Endodermal cell (in vitro differentiated cells): Measurements from ENCODE around the gene KRABD2.

Experiments
- DNase-seq: peaks from one replicate; pipeline ENCODE4 v3.0.0-alpha.2; 2017
- H3K27ac ChIP-seq: 2 replicates; pipeline ENCODE4 v1.5.1; 2013; ENCODE audit warnings: mild to moderate bottlenecking, low read depth, low read length, moderate library complexity
- H3K27me3 ChIP-seq: 2 replicates; pipeline ENCODE4 v1.6.1; 2013; ENCODE audit warnings: mild to moderate bottlenecking, low read length, moderate library complexity; ENCODE audit not compliant: insufficient read depth, control insufficient read depth, poor library complexity, severe bottlenecking
- H3K36me3 ChIP-seq: 2 replicates; pipeline ENCODE4 v1.7.0; 2013; ENCODE audit warnings: mild to moderate bottlenecking, low read length, moderate library complexity; ENCODE audit not compliant: control insufficient read depth, insufficient read depth
- H3K4me1 ChIP-seq: one replicate; pipeline ENCODE4 v1.7.0; 2013; ENCODE audit warnings: low read length; ENCODE audit not compliant: control insufficient read depth, insufficient read depth
- H3K4me3 ChIP-seq: 2 replicates; pipeline ENCODE4 v1.5.1; 2013; ENCODE audit warnings: mild to moderate bottlenecking, low read length, moderate library complexity
- H3K9ac ChIP-seq: 2 replicates; pipeline ENCODE4 v1.6.1; 2013; ENCODE audit warnings: mild to moderate bottlenecking, low read length, moderate library complexity; ENCODE audit not compliant: poor library complexity, severe bottlenecking; ENCODE audit errors: extremely low read depth
- H3K9me3 ChIP-seq: 2 replicates; pipeline ENCODE4 v1.6.1; 2013; ENCODE audit warnings: mild to moderate bottlenecking, low read length, moderate library complexity; ENCODE audit not compliant: control insufficient read depth
- H3K27ac Mint-ChIP-seq: 2 replicates; pipeline ENCODE4 v1.8.0; 2020; ENCODE audit warnings: mixed read lengths
- H3K27me3 Mint-ChIP-seq: 2 replicates; pipeline ENCODE4 v1.8.0; 2021; ENCODE audit warnings: mild to moderate bottlenecking, mixed read lengths; ENCODE audit not compliant: insufficient read depth
- H3K36me3 Mint-ChIP-seq: 2 replicates; pipeline ENCODE4 v1.8.0; 2020; ENCODE audit warnings: low read depth, mixed read lengths
- H3K4me1 Mint-ChIP-seq: 2 replicates; pipeline ENCODE4 v1.8.0; 2020; ENCODE audit warnings: mixed read lengths
- H3K4me3 Mint-ChIP-seq: 2 replicates; pipeline ENCODE4 v1.8.0; 2020; ENCODE audit warnings: mild to moderate bottlenecking, moderate library complexity, mixed read lengths
- H3K9me3 Mint-ChIP-seq: 2 replicates; pipeline ENCODE4 v1.8.0; 2020; ENCODE audit warnings: mild to moderate bottlenecking, mixed read lengths
- WGBS, 2 experiments: methylation state at CpG; one replicate each; pipeline versions ENCODE4 v1.1.5 to v1.1.7; 2013; ENCODE audit warnings: missing lambda C conversion rate in 2 of 2, mixed read lengths in 1 of 2; ENCODE audit not compliant: insufficient coverage in 1 of 2, insufficient read length in 1 of 2; 5-methylcytosine and 5-hydroxymethylcytosine counted together
- TF ChIP-seq, protein P1 (sequence below): fragments of 200-600 bp; sonication (generic); conservative IDR thresholded peaks from 2 replicates; pipeline ENCODE4 v1.5.0; 2021; ENCODE audit warnings: antibody characterized with exemption, mild to moderate bottlenecking

The KRABD2 gene

DNA sequence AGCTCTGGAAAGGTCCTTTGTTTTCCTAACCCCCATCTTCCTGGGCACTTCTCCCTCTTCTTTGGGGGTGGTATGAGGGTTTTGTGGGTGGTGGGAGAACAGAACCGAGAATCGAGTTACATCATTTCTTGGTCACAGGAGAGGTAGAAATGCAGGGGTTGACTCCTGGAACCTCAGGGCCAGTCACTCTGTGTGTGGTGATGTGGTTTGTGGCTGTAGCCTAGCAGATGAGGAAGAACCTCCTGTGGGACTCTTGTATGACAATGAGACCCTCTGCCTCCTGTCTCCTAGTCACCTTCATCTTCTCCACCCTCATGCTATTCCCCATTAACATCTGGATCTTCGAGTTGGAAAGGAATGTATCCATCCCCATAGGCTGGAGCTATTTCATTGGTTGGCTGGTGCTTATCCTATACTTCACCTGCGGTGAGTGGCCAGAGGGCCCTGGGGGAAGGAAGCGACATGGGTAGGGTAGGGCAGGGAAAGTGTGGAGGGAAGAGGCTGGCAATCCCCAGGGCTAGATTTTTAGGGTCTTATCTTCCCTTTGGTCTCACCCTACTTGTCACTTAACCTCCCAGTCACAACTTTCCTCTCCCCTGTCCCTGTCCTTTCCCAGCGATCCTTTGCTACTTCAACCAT, 31.3 kb downstream of the KRABD2 start:
- Histone ChIP-seq H3K36me3 (no peaks in the 10 kb centered on the region), H3K9ac (no peak overlapping the region), H3K9me3 (no peaks in the 10 kb centered on the region), H3K27ac (no peak overlapping the region), H3K4me1 (peaks cover 6% of the 10 kb centered on the region), H3K4me3 (no peak overlapping the region), H3K27me3 (no peaks in the 10 kb centered on the region)
- no peak for DNase-seq
- TF ChIP-seq, protein P1, sequence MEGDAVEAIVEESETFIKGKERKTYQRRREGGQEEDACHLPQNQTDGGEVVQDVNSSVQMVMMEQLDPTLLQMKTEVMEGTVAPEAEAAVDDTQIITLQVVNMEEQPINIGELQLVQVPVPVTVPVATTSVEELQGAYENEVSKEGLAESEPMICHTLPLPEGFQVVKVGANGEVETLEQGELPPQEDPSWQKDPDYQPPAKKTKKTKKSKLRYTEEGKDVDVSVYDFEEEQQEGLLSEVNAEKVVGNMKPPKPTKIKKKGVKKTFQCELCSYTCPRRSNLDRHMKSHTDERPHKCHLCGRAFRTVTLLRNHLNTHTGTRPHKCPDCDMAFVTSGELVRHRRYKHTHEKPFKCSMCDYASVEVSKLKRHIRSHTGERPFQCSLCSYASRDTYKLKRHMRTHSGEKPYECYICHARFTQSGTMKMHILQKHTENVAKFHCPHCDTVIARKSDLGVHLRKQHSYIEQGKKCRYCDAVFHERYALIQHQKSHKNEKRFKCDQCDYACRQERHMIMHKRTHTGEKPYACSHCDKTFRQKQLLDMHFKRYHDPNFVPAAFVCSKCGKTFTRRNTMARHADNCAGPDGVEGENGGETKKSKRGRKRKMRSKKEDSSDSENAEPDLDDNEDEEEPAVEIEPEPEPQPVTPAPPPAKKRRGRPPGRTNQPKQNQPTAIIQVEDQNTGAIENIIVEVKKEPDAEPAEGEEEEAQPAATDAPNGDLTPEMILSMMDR: no peak
- Mint-ChIP-seq H3K4me1 (peaks cover 25% of the 10 kb centered on the region), H3K9me3 (no peaks in the 10 kb centered on the region), H3K4me3 (no peak overlapping the region), H3K27me3 (no peaks in the 10 kb centered on the region), H3K36me3 (no peaks in the 10 kb centered on the region), H3K27ac (no peak overlapping the region)
- 91 to 100% methylated on average over 1 to 6 of the region's 6 CpGs for WGBS, 2 experiments

DNA sequence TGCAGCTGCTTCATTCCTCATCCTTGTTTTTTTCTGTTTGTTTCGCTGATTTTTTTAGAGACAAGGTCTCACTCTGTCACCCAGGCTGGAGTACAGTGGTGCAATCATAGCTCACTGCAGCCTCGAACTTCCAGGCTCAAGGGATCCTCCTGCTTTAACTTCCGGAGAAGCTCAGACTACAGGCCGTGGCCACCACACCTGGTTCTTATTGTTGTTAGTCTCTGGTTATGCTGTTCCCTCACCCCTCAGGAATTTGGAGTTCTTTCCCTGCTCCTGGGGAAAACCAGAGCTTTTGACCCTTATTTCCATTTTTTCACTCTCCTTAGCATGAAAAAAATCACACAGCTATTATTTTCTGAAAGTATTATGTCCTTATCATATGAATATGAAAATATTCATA, 35.0 kb downstream of the KRABD2 start:
- TF ChIP-seq, protein P1: no peak
- H3K36me3 ChIP-seq: no peaks in the 10 kb centered on the region
- H3K9me3 ChIP-seq: no peaks in the 10 kb centered on the region
- H3K36me3 Mint-ChIP-seq: no peaks in the 10 kb centered on the region
- no peaks in the 10 kb centered on the region for H3K27me3 Mint-ChIP-seq
- H3K27ac Mint-ChIP-seq: peak overlapping the region; percentile 77
- WGBS, 2 experiments: 70 to 71% methylated on average over 1 to 4 of the region's 4 CpGs
- no peak overlapping the region for H3K9ac ChIP-seq
- no peaks in the 10 kb centered on the region for H3K9me3 Mint-ChIP-seq
- no peak overlapping the region for H3K4me3 Mint-ChIP-seq
- H3K27me3 ChIP-seq: no peaks in the 10 kb centered on the region
- peak; percentile 85 for DNase-seq
- H3K4me1 ChIP-seq: peaks cover 17% of the 10 kb centered on the region
- no peak overlapping the region for H3K27ac ChIP-seq
- H3K4me3 ChIP-seq: no peak overlapping the region
- peaks cover 36% of the 10 kb centered on the region for H3K4me1 Mint-ChIP-seq

DNA sequence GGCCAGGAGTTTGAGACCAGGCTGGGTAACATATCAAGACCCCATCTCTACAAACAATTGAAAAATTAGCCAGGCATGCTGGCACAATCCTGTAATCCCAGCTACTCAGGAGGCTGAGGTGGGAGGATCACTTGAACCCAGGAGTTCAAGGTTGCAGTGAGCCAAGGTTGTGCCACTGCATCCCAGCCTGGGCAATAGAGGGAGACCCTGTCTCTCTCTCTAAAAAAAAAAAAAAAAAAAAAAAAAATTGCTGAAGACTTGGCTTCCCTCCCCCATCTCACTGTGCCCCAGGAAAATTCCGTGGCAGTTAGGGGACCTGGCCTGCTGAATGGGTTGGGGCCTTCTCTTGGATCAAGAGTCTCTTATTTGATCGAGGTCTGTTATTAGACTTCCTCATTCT, 37.0 kb downstream of the KRABD2 start, which contains the start of gene ODF4:
ODF4 (plus strand) TSS at position 301 of the 400 bp plus-strand sequence. CDS start 212 bp downstream, outside the sequence.
- Mint-ChIP-seq H3K36me3 (no peaks in the 10 kb centered on the region), H3K4me1 (peaks cover 19% of the 10 kb centered on the region), H3K4me3 (peak within 1 kb of the TSS; percentile 31), H3K27me3 (no peaks in the 10 kb centered on the region), H3K27ac (peak within 1 kb of the TSS; percentile 87), H3K9me3 (no peaks in the 10 kb centered on the region)
- Histone ChIP-seq H3K4me1 (peaks cover 11% of the 10 kb centered on the region), H3K9me3 (no peaks in the 10 kb centered on the region), H3K9ac (no peak within 1 kb of the TSS), H3K4me3 (no peak within 1 kb of the TSS), H3K27ac (no peak within 1 kb of the TSS), H3K27me3 (no peaks in the 10 kb centered on the region), H3K36me3 (no peaks in the 10 kb centered on the region)
- TF ChIP-seq, protein P1: no peak
- 78 to 81% methylated on average over 1 to 2 of the region's 2 CpGs for WGBS, 2 experiments
- no peak for DNase-seq
